GM12875 (cell line): ENCODE data around the gene PLCG2.
"Not testable (repeated sequence)": the region's sequence is repeated elsewhere in the genome, so short reads cannot be mapped to it uniquely, and the experiment has no call there.

ENCODE experiments used
- H3K4me3 ChIP-seq: one replicate; pipeline ENCODE4 v1.5.1; 2011; ENCODE audit warnings: low read depth, low read length, control low read depth
- CTCF ChIP-seq: IDR thresholded peaks from 2 replicates; pipeline ENCODE4 v1.5.1; 2011; ENCODE audit warnings: low read depth, mild to moderate bottlenecking, control low read depth, inconsistent platforms, low read length, moderate library complexity, borderline replicate concordance; ENCODE audit not compliant: insufficient read depth

Gene PLCG2

GRCh38 chr16:81931927-81932326, 152.8 kb downstream of the PLCG2 start:
- TF ChIP-seq CTCF: no peak
- H3K4me3 ChIP-seq: no peak overlapping the region

GRCh38 chr16:81932668-81933067, 153.6 kb downstream of the PLCG2 start:
- TF ChIP-seq CTCF: no peak
- H3K4me3 ChIP-seq: no peak overlapping the region

- no peak overlapping the region for H3K4me3 ChIP-seq
- no peak for TF ChIP-seq CTCF
These were observed 154.3 kb downstream of the PLCG2 start for GRCh38 chr16:81933361-81933760.

GRCh38 chr16:81934711-81935110, 155.6 kb downstream of the PLCG2 start:
- H3K4me3 ChIP-seq: not testable (repeated sequence)

- no peak overlapping the region for H3K4me3 ChIP-seq
- no peak for TF ChIP-seq CTCF
These were observed 157.3 kb downstream of the PLCG2 start for GRCh38 chr16:81936209-81937000.

GRCh38 chr16:81937305-81938038, 158.4 kb downstream of the PLCG2 start:
- no peak overlapping the region for H3K4me3 ChIP-seq
- no peak for TF ChIP-seq CTCF

GRCh38 chr16:81938326-81939163, 159.5 kb downstream of the PLCG2 start:
- no peak for TF ChIP-seq CTCF
- no peak overlapping the region for H3K4me3 ChIP-seq
